ENCODE results near the gene ANKIB1. TPM values are rescaled to one million over a fixed set of nuclear protein-coding genes. Genes with fewer than 3 reads are reported as not detected.
"Not testable (repeated sequence)": the region's sequence is repeated elsewhere in the genome, so short reads cannot be mapped to it uniquely, and the experiment has no call there.

The ANKIB1 gene

DNA sequence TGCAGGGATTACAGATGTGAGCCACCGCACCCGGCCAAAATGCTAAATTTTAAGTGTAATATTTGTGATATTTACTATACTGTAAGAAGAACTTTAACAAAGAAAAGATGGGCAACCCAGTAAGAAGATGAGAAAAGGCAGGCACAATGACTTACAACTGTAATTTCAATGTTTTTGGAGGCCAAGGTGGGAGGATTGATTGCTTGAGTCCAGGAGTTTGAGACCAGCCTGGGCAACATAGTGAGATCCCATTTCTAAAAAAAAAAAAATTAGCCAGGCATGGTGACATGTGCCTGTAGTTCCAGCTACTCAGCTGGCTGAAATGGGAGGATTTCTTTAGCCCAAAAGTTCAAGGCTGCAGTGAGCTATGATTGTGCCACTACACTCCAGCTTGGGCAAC, 189.8 kb downstream of the ANKIB1 start:
- Histone ChIP-seq H3K4me2 (ENCODE audit: low read length) (no peak overlapping the region), H3K4me1 (ENCODE audit: control insufficient read depth, insufficient read depth, low read length) (no peaks in the 10 kb centered on the region), H3K4me3 (ENCODE audit: low read length) (no peak overlapping the region), H3K9ac (ENCODE audit: low read depth, low read length) (no peak overlapping the region), H3K27me3 (ENCODE audit: control insufficient read depth, insufficient read depth, low read length) (peaks cover 24% of the 10 kb centered on the region), H3K36me3 (ENCODE audit: insufficient read depth, low read length) (no peaks in the 10 kb centered on the region), H3K9me3 (replicated peaks; ENCODE audit: low read length) (no peaks in the 10 kb centered on the region)

DNA sequence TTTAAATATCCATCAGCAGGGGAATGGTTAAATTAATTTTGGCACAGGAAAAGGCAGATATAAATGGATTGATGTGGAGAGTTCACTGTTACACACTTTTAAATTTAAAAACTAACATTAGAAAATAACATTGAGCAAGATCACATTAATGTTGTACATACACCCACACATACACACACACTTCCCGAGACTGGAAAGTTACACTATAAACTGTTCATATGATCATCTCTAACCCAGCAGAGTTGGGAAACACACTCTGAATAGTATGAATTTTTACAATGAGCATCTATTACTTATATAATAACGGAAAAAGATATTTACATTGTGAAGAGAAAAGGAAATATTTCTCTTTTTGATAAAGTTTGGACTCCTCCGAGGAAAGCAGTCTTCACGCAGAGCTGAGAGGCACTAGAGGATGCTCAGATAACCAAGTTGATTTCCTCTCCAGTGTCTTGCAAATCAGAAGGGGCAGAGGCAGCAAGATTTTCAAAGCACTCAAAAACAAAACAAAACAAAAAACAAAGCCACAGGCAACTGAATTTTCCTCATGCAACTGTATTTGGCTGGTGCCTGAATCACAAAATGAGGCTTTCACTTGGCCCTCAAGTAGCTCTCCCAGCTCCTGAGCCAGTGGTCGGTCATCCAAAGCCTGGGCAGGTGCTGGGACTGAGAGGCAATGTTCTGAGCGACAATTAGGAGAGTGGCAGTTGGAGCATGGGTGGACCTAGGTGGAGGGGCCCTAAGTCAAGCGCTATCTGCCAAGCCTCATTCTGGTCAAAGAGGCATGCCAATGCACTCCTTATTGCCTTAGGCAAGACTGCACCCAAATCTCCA, 191.1 kb downstream of the ANKIB1 start:
- H3K36me3 ChIP-seq (ENCODE audit: insufficient read depth, low read length) = no peaks in the 10 kb centered on the region
- no peaks in the 10 kb centered on the region for H3K9me3 ChIP-seq (replicated peaks; ENCODE audit: low read length)
- H3K9ac ChIP-seq (ENCODE audit: low read depth, low read length) = no peak overlapping the region
- no peak overlapping the region for H3K4me2 ChIP-seq (ENCODE audit: low read length)
- H3K4me1 ChIP-seq (ENCODE audit: control insufficient read depth, insufficient read depth, low read length) = no peaks in the 10 kb centered on the region
- peaks cover 35% of the 10 kb centered on the region for H3K27me3 ChIP-seq (ENCODE audit: control insufficient read depth, insufficient read depth, low read length)
- no peak overlapping the region for H3K4me3 ChIP-seq (ENCODE audit: low read length)

DNA sequence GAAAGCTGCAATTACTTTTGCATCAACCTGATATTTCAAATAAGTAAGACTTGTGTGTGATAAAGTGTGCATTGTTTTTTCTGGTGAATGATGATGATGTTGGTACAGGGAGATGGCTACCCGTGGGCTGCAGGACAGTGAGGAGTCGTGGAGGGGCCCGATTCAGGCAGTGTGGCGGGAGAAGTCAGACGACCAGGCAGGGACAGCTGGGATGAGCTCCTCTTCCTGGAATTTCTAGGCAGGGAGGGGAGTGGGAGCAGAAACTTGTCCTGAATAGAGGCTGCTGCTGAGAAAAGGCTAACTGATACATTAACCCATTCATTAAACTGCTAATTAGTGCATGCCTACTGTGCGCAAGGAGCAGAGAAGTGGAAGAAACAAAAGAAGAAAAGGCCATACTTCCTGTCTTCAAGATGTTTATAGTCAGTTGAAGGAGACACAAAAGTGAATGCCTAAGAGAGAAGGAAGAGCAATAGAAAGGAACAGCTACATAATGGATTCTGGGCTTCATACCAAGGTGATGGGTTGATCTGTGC, 192.2 kb downstream of the ANKIB1 start:
- Histone ChIP-seq H3K9ac (ENCODE audit: low read depth, low read length) (no peak overlapping the region), H3K4me2 (ENCODE audit: low read length) (no peak overlapping the region), H3K9me3 (replicated peaks; ENCODE audit: low read length) (no peaks in the 10 kb centered on the region), H3K36me3 (ENCODE audit: insufficient read depth, low read length) (no peaks in the 10 kb centered on the region), H3K4me1 (ENCODE audit: control insufficient read depth, insufficient read depth, low read length) (no peaks in the 10 kb centered on the region), H3K27me3 (ENCODE audit: control insufficient read depth, insufficient read depth, low read length) (peaks cover 39% of the 10 kb centered on the region), H3K4me3 (ENCODE audit: low read length) (no peak overlapping the region)

DNA sequence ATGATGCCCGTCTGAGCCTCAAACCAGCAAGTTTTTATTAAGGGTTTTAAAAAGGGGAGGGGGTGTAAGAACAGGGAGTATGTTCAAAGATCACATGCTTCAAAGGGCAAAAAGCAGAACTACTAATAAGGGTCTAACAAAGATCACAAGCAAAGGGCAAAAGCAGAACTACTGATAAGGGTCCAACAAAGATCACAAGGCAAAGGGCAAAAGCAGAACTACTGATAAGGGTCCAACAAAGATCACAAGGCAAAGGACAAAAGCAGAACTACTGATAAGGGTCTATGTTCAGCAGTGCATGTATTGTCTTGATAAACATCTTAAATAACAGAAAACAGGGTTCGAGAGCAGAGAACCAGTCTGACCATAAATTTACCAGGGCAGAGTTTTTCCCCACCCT, 196.9 kb downstream of the ANKIB1 start:
- not testable (repeated sequence) for H3K4me1 ChIP-seq (ENCODE audit: control insufficient read depth, insufficient read depth, low read length); H3K4me3 ChIP-seq (ENCODE audit: low read length)

DNA sequence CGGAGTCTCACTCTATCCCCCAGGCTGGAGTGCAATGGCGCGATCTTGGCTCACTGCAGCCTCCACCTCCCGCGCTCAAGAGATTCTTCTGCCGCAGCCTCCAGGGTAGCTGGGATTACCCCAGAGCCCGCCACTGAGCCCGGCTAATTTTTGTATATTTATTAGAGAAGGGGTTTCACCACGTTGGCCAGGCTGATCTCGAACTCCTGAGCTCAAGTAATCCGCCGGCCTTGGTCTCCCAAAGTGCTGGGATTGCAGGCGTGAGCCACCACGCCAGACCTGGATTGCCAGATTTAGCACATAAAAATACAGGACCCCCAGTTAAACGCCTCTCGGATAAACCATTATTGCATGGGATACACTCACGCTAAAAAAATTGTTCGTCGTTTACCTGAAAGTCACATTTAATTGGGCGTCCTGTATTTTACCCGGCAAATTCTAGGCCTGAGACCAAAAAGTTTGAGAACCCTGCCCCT, 201.1 kb downstream of the ANKIB1 start:
- Histone ChIP-seq H3K4me3 (ENCODE audit: low read length) (peak overlapping the region; percentile 100), H3K4me1 (ENCODE audit: control insufficient read depth, insufficient read depth, low read length) (peaks cover 9% of the 10 kb centered on the region), H3K9me3 (replicated peaks; ENCODE audit: low read length) (no peaks in the 10 kb centered on the region), H3K4me2 (ENCODE audit: low read length) (peak overlapping the region; percentile 21), H3K9ac (ENCODE audit: low read depth, low read length) (peak overlapping the region; percentile 99), H3K36me3 (ENCODE audit: insufficient read depth, low read length) (peaks cover 18% of the 10 kb centered on the region), H3K27me3 (ENCODE audit: control insufficient read depth, insufficient read depth, low read length) (peaks cover 4% of the 10 kb centered on the region)

More for the DNA sequence above, 196.9 kb downstream of the ANKIB1 start:
- not testable (repeated sequence) for H3K9ac ChIP-seq (ENCODE audit: low read depth, low read length); H3K36me3 ChIP-seq (ENCODE audit: insufficient read depth, low read length); H3K4me2 ChIP-seq (ENCODE audit: low read length); H3K9me3 ChIP-seq (replicated peaks; ENCODE audit: low read length)
- H3K27me3 ChIP-seq (ENCODE audit: control insufficient read depth, insufficient read depth, low read length) = peaks cover 32% of the 10 kb centered on the region

DNA sequence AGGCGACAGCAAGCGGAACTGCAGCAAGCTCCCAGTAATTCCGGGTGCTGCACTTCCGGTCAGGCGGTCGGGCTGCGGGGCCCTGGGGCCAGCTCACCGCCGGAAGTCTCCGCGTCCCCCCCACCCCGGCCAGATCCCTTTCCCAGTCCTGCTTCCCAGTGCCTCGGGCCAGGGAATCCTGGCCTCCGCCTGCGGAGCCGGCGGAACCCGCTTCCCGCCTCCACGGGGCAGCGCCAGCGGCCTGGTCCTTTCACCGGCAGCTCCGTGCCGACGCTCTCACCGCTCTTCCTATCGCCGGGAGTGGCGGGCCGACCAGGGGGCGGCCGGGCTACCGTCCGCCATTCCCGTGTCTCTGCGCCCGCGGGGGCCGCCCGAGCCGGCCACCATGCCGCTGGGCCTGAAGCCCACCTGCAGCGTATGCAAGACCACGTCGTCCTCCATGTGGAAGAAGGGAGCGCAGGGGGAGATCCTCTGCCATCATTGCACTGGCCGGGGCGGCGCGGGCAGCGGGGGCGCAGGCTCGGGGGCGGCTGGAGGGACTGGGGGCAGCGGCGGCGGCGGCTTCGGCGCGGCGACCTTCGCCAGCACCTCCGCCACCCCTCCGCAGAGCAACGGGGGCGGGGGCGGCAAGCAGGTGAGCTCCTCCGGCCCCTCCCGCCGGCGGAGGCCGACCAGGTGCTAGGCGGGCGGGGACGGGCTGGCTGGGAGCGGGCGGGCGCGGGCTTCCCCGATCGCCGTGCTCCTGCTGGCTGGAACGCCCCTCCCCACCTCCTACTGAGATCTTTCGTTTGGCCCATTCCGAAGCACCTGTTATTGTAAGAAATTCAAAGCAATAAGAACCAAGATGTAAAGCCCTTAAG, 201.8 kb downstream of the ANKIB1 start, which contains the start of gene GATAD1:
Gene GATAD1 (plus strand): TSS at position 138 of the 860 bp plus-strand sequence. CDS start 248 bp downstream, at position 386.
- Histone ChIP-seq H3K4me3 (ENCODE audit: low read length) (peak within 1 kb of the TSS; percentile 100), H3K36me3 (ENCODE audit: insufficient read depth, low read length) (peaks cover 24% of the 10 kb centered on the region), H3K9ac (ENCODE audit: low read depth, low read length) (peak within 1 kb of the TSS; percentile 99), H3K27me3 (ENCODE audit: control insufficient read depth, insufficient read depth, low read length) (no peaks in the 10 kb centered on the region), H3K4me1 (ENCODE audit: control insufficient read depth, insufficient read depth, low read length) (peaks cover 9% of the 10 kb centered on the region), H3K4me2 (ENCODE audit: low read length) (peak within 1 kb of the TSS; percentile 89), H3K9me3 (replicated peaks; ENCODE audit: low read length) (no peaks in the 10 kb centered on the region)

DNA sequence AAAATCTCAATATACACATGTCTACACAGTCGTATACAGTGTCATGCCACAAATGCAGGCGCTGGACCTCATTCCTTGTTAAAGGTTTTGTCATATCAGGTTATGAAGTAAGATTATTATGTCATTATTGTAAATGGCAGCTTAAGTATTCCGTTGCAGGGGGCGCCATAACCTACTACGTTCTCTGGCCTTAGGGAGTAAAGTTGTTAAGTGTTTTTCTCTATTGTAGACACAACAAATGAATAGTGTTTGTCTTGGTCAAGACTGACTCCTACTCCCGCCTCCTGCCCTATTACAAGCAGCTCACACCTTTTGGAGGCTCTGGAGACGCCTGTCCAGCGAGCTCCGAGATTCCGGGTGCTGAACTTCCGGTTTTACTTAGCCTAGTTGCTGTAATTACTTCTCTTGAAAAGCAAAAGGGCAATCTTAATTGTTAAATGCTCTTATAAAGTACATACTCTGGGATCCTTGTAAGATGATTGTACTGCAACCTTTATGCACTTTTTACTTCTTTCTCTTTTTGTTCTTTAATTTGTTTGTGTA, 202.5 kb downstream of the ANKIB1 start:
- H3K9me3 ChIP-seq (replicated peaks; ENCODE audit: low read length) = no peaks in the 10 kb centered on the region
- H3K4me2 ChIP-seq (ENCODE audit: low read length) = peak overlapping the region; percentile 89
- H3K4me1 ChIP-seq (ENCODE audit: control insufficient read depth, insufficient read depth, low read length) = peaks cover 9% of the 10 kb centered on the region
- H3K36me3 ChIP-seq (ENCODE audit: insufficient read depth, low read length) = peaks cover 31% of the 10 kb centered on the region
- peak overlapping the region; percentile 100 for H3K4me3 ChIP-seq (ENCODE audit: low read length)
- H3K27me3 ChIP-seq (ENCODE audit: control insufficient read depth, insufficient read depth, low read length) = no peaks in the 10 kb centered on the region
- peak overlapping the region; percentile 99 for H3K9ac ChIP-seq (ENCODE audit: low read depth, low read length)

Small RNAs within 50 kb of the gene (small RNA-seq; reads per million reads assigned to genes)
- gene MIR1285-1 = not detected
- not detected for gene RF00019

Data from skeletal muscle satellite cell (primary cell).